Stomach (tissue), 4 donors: Measurements from ENCODE around the gene PCDHA6.
"Not testable (repeated sequence)": the region's sequence is repeated elsewhere in the genome, so short reads cannot be mapped to it uniquely, and the experiment has no call there.

ENCODE experiments used
- CTCF ChIP-seq, 7 experiments: fragments of 450-650 bp in 4 of 7; fragments of 200-600 bp in 3 of 7; sonication (generic) in 3 of 7; IDR thresholded peaks; one replicate each; pipeline ENCODE4 v1.5.1; 2016 to 2019; ENCODE audit warnings: antibody characterized with exemption in 7 of 7, control low read depth in 2 of 7, mild to moderate bottlenecking in 1 of 7
- EP300 ChIP-seq: sonication (generic); formaldehyde crosslinking; IDR thresholded peaks from one replicate; pipeline ENCODE4 v1.6.1; 2017; ENCODE audit warnings: antibody characterized with exemption
- POLR2A ChIP-seq, 4 donors: fragments of 450-650 bp; IDR thresholded peaks; one replicate each; pipeline ENCODE4 v1.6.1; 2016; ENCODE audit warnings: antibody characterized with exemption in 4 of 4, control low read depth in 2 of 4, mild to moderate bottlenecking in 1 of 4, moderate library complexity in 1 of 4
- POLR2AphosphoS5 ChIP-seq, 3 donors: sonication (generic); formaldehyde crosslinking; IDR thresholded peaks; one replicate each; pipeline ENCODE4 v1.6.1; 2016; ENCODE audit warnings: antibody characterized with exemption in 3 of 3

GRCh38 chr5:140849831-140850634 is 22.3 kb downstream of the PCDHA6 start:
- TF ChIP-seq POLR2AphosphoS5 (IDR thresholded peaks at IDR 0.05); CTCF (IDR thresholded peaks at IDR 0.05); EP300; POLR2A (IDR thresholded peaks at IDR 0.05): not testable (repeated sequence)
